ENCODE data around the gene LYAR. TPM values are rescaled to one million over a fixed set of nuclear protein-coding genes. Genes with fewer than 3 reads are reported as not detected.

The LYAR gene
- total and polyA plus RNA-seq, 2 donors from 2014 or later, result 6.6 to 8.6 TPM

DNA sequence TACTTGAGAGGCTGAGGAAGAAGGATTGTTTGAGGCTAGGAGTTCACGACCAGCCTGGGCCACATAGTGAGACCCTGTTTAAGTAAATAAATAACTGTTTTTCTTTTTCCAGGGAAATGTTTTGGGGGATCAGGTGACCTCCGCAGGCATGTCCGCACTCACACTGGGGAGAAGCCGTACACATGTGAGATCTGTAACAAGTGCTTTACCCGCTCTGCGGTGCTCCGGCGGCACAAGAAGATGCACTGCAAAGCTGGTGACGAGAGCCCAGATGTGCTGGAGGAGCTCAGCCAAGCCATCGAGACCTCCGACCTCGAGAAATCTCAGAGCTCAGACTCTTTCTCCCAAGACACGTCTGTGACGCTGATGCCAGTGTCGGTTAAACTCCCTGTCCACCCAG lies 30.6 kb upstream of the LYAR start:
- H3K36me3 ChIP-seq (ENCODE audit: control insufficient read depth in 2 of 3, insufficient read depth in 3 of 3, low read length in 3 of 3), result peaks cover 0 to 17% (median 12%) of the 10 kb centered on the region in 3 donors
- H3K4me3 ChIP-seq (ENCODE audit: low read length in 3 of 3), result no peak overlapping the region
- H3K9ac ChIP-seq (ENCODE audit: low read length in 3 of 3), result no peak overlapping the region
- intact Hi-C loops (cut with DNase I), result no loop called here
- TF ChIP-seq, protein P1, sequence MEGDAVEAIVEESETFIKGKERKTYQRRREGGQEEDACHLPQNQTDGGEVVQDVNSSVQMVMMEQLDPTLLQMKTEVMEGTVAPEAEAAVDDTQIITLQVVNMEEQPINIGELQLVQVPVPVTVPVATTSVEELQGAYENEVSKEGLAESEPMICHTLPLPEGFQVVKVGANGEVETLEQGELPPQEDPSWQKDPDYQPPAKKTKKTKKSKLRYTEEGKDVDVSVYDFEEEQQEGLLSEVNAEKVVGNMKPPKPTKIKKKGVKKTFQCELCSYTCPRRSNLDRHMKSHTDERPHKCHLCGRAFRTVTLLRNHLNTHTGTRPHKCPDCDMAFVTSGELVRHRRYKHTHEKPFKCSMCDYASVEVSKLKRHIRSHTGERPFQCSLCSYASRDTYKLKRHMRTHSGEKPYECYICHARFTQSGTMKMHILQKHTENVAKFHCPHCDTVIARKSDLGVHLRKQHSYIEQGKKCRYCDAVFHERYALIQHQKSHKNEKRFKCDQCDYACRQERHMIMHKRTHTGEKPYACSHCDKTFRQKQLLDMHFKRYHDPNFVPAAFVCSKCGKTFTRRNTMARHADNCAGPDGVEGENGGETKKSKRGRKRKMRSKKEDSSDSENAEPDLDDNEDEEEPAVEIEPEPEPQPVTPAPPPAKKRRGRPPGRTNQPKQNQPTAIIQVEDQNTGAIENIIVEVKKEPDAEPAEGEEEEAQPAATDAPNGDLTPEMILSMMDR (IDR thresholded peaks at IDR 0.05; ENCODE audit: borderline replicate concordance, extremely low read depth, insufficient read depth), result no peak
- H3K4me1 ChIP-seq (ENCODE audit: control insufficient read depth in 2 of 3, insufficient read depth in 2 of 3, low read depth in 1 of 3, low read length in 3 of 3), result no peaks in the 10 kb centered on the region
- no peaks in the 10 kb centered on the region for H3K27me3 ChIP-seq (ENCODE audit: control insufficient read depth, insufficient read depth, low read length)
- no peak overlapping the region for H3K27ac ChIP-seq (ENCODE audit: low read depth in 2 of 2, low read length in 2 of 2)
- DNase-seq (peak in 1 of 5 donors; percentile 16), FAIRE-seq (no peak)
- H3K9me3 ChIP-seq (ENCODE audit: control insufficient read depth in 2 of 3, insufficient read depth in 1 of 3, low read length in 3 of 3), result no peaks in the 10 kb centered on the region

DNA sequence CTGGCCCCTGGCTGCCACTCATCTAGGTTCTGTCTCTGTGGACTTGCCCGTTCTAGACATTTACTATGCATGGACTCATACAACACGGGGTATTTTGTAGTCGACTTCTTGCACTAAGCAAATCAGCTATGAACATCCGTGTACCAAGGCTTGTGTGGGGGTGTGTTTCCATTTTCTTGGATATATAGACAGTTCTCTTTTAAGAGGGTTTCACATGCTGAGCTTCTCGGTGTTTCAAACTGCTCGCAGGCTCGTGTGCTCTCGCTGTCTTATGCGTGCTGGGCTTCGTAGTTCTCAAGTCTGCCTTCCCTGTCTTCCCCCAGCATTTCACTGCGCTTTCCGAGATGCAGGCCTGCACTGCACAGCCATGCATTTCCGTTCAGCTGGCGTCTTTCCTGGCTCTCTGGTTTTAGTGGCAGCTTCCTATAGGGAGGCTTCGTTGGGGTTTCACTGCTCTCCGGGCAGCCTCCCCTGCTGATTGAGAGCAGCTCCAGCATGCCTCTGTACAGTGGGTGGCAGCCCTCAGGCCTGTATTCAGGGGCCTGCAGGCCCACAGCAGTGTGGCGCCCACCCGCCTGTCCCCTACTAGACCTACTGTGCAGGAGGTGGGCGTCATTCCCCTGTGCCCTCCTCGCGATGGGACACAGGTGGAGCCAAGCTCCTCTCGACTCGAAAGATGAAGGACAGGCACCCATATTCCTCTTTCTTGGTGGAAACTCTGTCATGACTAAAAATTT lies 27.7 kb upstream of the LYAR start:
- FAIRE-seq, result no peak
- intact Hi-C loops (cut with DNase I), result no loop called here
- Histone ChIP-seq H3K27ac (ENCODE audit: low read depth in 2 of 2, low read length in 2 of 2) (no peak overlapping the region), H3K9me3 (ENCODE audit: control insufficient read depth in 2 of 3, insufficient read depth in 1 of 3, low read length in 3 of 3) (no peaks in the 10 kb centered on the region), H3K9ac (ENCODE audit: low read length in 3 of 3) (no peak overlapping the region), H3K4me1 (ENCODE audit: control insufficient read depth in 2 of 3, insufficient read depth in 2 of 3, low read depth in 1 of 3, low read length in 3 of 3) (no peaks in the 10 kb centered on the region), H3K27me3 (ENCODE audit: control insufficient read depth, insufficient read depth, low read length) (no peaks in the 10 kb centered on the region), H3K36me3 (ENCODE audit: control insufficient read depth in 2 of 3, insufficient read depth in 3 of 3, low read length in 3 of 3) (peaks cover 0 to 22% (median 19%) of the 10 kb centered on the region in 3 donors), H3K4me3 (ENCODE audit: low read length in 3 of 3) (no peak overlapping the region)
- TF ChIP-seq, protein P1 (IDR thresholded peaks at IDR 0.05; ENCODE audit: borderline replicate concordance, extremely low read depth, insufficient read depth), result no peak
- peak in 1 of 5 donors; percentile 6 for DNase-seq

DNA sequence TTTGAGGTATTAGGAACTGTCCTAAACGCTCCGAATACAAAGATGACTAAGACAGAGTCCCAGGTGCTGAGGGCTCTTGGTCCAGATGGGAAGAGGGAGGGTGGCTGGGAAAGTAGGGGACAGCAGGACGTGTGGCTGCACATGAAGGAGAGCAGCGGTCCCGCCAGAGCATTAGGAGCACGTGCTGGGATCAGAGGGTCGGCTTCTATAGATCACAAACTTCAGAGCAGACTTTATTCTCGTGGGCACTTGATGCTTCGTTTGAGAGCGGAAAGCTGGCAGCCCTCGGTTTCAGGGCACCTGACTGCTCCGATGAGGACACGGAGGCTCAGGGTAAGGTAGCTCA lies 26.2 kb upstream of the LYAR start:
- Histone ChIP-seq H3K9ac (ENCODE audit: low read length in 3 of 3) (no peak overlapping the region), H3K9me3 (ENCODE audit: control insufficient read depth in 2 of 3, insufficient read depth in 1 of 3, low read length in 3 of 3) (no peaks in the 10 kb centered on the region), H3K27me3 (ENCODE audit: control insufficient read depth, insufficient read depth, low read length) (no peaks in the 10 kb centered on the region), H3K4me3 (ENCODE audit: low read length in 3 of 3) (no peak overlapping the region), H3K36me3 (ENCODE audit: control insufficient read depth in 2 of 3, insufficient read depth in 3 of 3, low read length in 3 of 3) (peaks cover 0 to 20% (median 17%) of the 10 kb centered on the region in 3 donors), H3K27ac (ENCODE audit: low read depth in 2 of 2, low read length in 2 of 2) (no peak overlapping the region), H3K4me1 (ENCODE audit: control insufficient read depth in 2 of 3, insufficient read depth in 2 of 3, low read depth in 1 of 3, low read length in 3 of 3) (no peaks in the 10 kb centered on the region)
- intact Hi-C loops (cut with DNase I), result no loop called here
- TF ChIP-seq, protein P1 (IDR thresholded peaks at IDR 0.05; ENCODE audit: borderline replicate concordance, extremely low read depth, insufficient read depth), result no peak
- DNase-seq (no peak), FAIRE-seq (no peak)

Measured in kidney (tissue), 14 donors.